H9 (cell line): Measurements from ENCODE around the gene ITGB8. TPM values are rescaled to one million over a fixed set of nuclear protein-coding genes. Genes with fewer than 3 reads are reported as not detected.

ENCODE experiments used
- DNase-seq: peaks from one replicate; pipeline ENCODE4 v3.0.0-alpha.2; 2017
- H2AFZ ChIP-seq: one replicate; pipeline ENCODE4 v1.6.1; 2013; ENCODE audit warnings: mild to moderate bottlenecking, low read length, control low read depth, moderate library complexity
- H2AK5ac ChIP-seq: 2 replicates; pipeline ENCODE4 v1.6.1; 2013; ENCODE audit warnings: low read length, control low read depth, mixed read lengths; ENCODE audit not compliant: insufficient read length
- H2BK120ac ChIP-seq: one replicate; pipeline ENCODE4 v1.6.1; 2013; ENCODE audit warnings: low read depth, mild to moderate bottlenecking, low read length, control low read depth, inconsistent platforms; ENCODE audit not compliant: poor library complexity, severe bottlenecking
- H2BK12ac ChIP-seq: 2 replicates; pipeline ENCODE4 v1.6.1; 2013; ENCODE audit warnings: low read length, control low read depth, mixed read lengths, low read depth; ENCODE audit not compliant: insufficient read length
- H2BK15ac ChIP-seq: 2 replicates; pipeline ENCODE4 v1.6.1; 2013; ENCODE audit warnings: low read depth, low read length, control low read depth
- H2BK20ac ChIP-seq: one replicate; pipeline ENCODE4 v1.6.1; 2013; ENCODE audit warnings: low read depth, mild to moderate bottlenecking, low read length, control low read depth, inconsistent platforms; ENCODE audit not compliant: poor library complexity, severe bottlenecking
- H2BK5ac ChIP-seq: 2 replicates; pipeline ENCODE4 v1.6.1; 2013; ENCODE audit warnings: low read length, control low read depth, mixed read lengths; ENCODE audit not compliant: insufficient read length
- H3K14ac ChIP-seq: 2 replicates; pipeline ENCODE4 v1.6.1; 2013; ENCODE audit warnings: low read length, control low read depth; ENCODE audit not compliant: insufficient read depth
- H3K18ac ChIP-seq: 2 replicates; pipeline ENCODE4 v1.6.1; 2013; ENCODE audit warnings: low read depth, mild to moderate bottlenecking, mixed read lengths, low read length, control low read depth; ENCODE audit not compliant: insufficient read length
- H3K23ac ChIP-seq: 2 replicates; pipeline ENCODE4 v1.6.1; 2013; ENCODE audit warnings: low read length, control low read depth, mixed read lengths, low read depth; ENCODE audit not compliant: insufficient read length
- H3K23me2 ChIP-seq: 2 replicates; pipeline ENCODE4 v1.6.1; 2013; ENCODE audit warnings: low read depth, mild to moderate bottlenecking, mixed read lengths, low read length, control low read depth; ENCODE audit not compliant: insufficient read length, poor library complexity, severe bottlenecking
- H3K27ac ChIP-seq: 2 replicates; pipeline ENCODE4 v1.5.1; 2013; ENCODE audit warnings: low read length, control low read depth, mixed read lengths, low read depth; ENCODE audit not compliant: insufficient read length
- H3K27me3 ChIP-seq: 2 replicates; pipeline ENCODE4 v1.6.1; 2013; ENCODE audit warnings: low read length, control low read depth, inconsistent platforms; ENCODE audit not compliant: insufficient read depth
- H3K4ac ChIP-seq: 2 replicates; pipeline ENCODE4 v1.6.1; 2013; ENCODE audit warnings: low read depth, mild to moderate bottlenecking, control low read depth, inconsistent platforms, low read length, moderate library complexity
- H3K4me1 ChIP-seq: 2 replicates; pipeline ENCODE4 v1.6.1; 2013; ENCODE audit warnings: low read length, control low read depth, inconsistent platforms; ENCODE audit not compliant: insufficient read depth
- H3K4me2 ChIP-seq: 2 replicates; pipeline ENCODE4 v1.6.1; 2013; ENCODE audit warnings: low read length, control low read depth, mixed read lengths; ENCODE audit not compliant: insufficient read length, insufficient read depth
- H3K56ac ChIP-seq: 2 replicates; pipeline ENCODE4 v1.6.1; 2013; ENCODE audit warnings: low read depth, mild to moderate bottlenecking, mixed read lengths, low read length, control low read depth; ENCODE audit not compliant: insufficient read length
- H3K79me1 ChIP-seq: 2 replicates; pipeline ENCODE4 v1.6.1; 2013; ENCODE audit warnings: low read depth, mild to moderate bottlenecking, moderate library complexity, low read length, control low read depth, inconsistent platforms; ENCODE audit not compliant: insufficient read depth, poor library complexity, severe bottlenecking
- H3K79me2 ChIP-seq: 2 replicates; pipeline ENCODE4 v1.6.1; 2013; ENCODE audit warnings: low read length, control low read depth, inconsistent platforms; ENCODE audit not compliant: insufficient read depth
- H3K9ac ChIP-seq: 2 replicates; pipeline ENCODE4 v1.6.1; 2013; ENCODE audit warnings: low read length, control low read depth, mixed read lengths; ENCODE audit not compliant: insufficient read length; ENCODE audit errors: extremely low read depth
- H3K9me3 ChIP-seq: one replicate; pipeline ENCODE4 v1.6.1; 2013; ENCODE audit warnings: low read depth, low read length, inconsistent platforms; ENCODE audit not compliant: control insufficient read depth
- H3T11ph ChIP-seq: one replicate; pipeline ENCODE4 v1.6.1; 2013; ENCODE audit warnings: mild to moderate bottlenecking, low read length, control low read depth, inconsistent platforms
- H4K20me1 ChIP-seq: one replicate; pipeline ENCODE4 v1.6.1; 2013; ENCODE audit not compliant: control insufficient read depth, insufficient read length, insufficient read depth
- H4K5ac ChIP-seq: 2 replicates; pipeline ENCODE4 v1.6.1; 2013; ENCODE audit warnings: low read depth, mild to moderate bottlenecking, mixed read lengths, low read length, control low read depth; ENCODE audit not compliant: insufficient read length
- H4K8ac ChIP-seq: replicated peaks from 2 replicates; pipeline ENCODE4 v1.6.1; 2013; ENCODE audit warnings: low read length, control low read depth, mixed read lengths, low read depth; ENCODE audit not compliant: insufficient read length
- H4K91ac ChIP-seq: 2 replicates; pipeline ENCODE4 v1.6.1; 2013; ENCODE audit warnings: low read depth, mild to moderate bottlenecking, moderate library complexity, mixed read lengths, low read length, control low read depth; ENCODE audit not compliant: insufficient read length
- H3K27ac Mint-ChIP-seq, 3 experiments: 2 replicates in 2 of 3; 3 replicates in 1 of 3; pipeline ENCODE4 v1.8.0; 2020 to 2021; ENCODE audit warnings: mixed read lengths in 3 of 3, mild to moderate bottlenecking in 1 of 3, moderate library complexity in 1 of 3
- H3K27me3 Mint-ChIP-seq: 2 replicates; pipeline ENCODE4 v1.8.0; 2021; ENCODE audit warnings: low read depth, mild to moderate bottlenecking, moderate library complexity, mixed read lengths
- H3K36me3 Mint-ChIP-seq, 3 experiments: 2 replicates in 2 of 3; 3 replicates in 1 of 3; pipeline ENCODE4 v1.8.0; 2020 to 2021; ENCODE audit warnings: low read depth in 3 of 3, mixed read lengths in 3 of 3; ENCODE audit not compliant: insufficient read depth in 1 of 3
- H3K4me1 Mint-ChIP-seq, 2 experiments: 2 replicates each; pipeline ENCODE4 v1.8.0; 2020; ENCODE audit warnings: mixed read lengths in 2 of 2
- H3K4me3 Mint-ChIP-seq, 2 experiments: 2 replicates in 1 of 2; 3 replicates in 1 of 2; pipeline ENCODE4 v1.8.0; 2020 to 2021; ENCODE audit warnings: mild to moderate bottlenecking in 2 of 2, mixed read lengths in 2 of 2, moderate library complexity in 1 of 2
- H3K9me3 Mint-ChIP-seq, 2 experiments: 2 replicates in 1 of 2; 3 replicates in 1 of 2; pipeline ENCODE4 v1.8.0; 2020; ENCODE audit warnings: mild to moderate bottlenecking in 2 of 2, mixed read lengths in 2 of 2, moderate library complexity in 1 of 2
- WGBS: extraction: QIAGEN DNeasy Blood & Tissue Kit; methylation state at CpG from one replicate; pipeline ENCODE4 v1.1.7; 2013; ENCODE audit warnings: missing lambda C conversion rate, low lambda C conversion rate, mixed read lengths; ENCODE audit not compliant: insufficient read length; ENCODE audit errors: extremely low coverage; 5-methylcytosine and 5-hydroxymethylcytosine counted together
- total RNA-seq: library from RNA; stranded (reverse); gene quantifications from 2 replicates; pipeline ENCODE4 v1.2.1, GENCODE V29; 2021
- TF ChIP-seq, protein P1 (sequence below): fragments of 200-600 bp; sonication (generic); conservative IDR thresholded peaks from 3 replicates; pipeline ENCODE4 v1.8.0; 2021; ENCODE audit warnings: antibody characterized with exemption, mild to moderate bottlenecking

ITGB8 gene
- total RNA-seq, 1 experiment from 2014 or later: 7.6 TPM

DNA sequence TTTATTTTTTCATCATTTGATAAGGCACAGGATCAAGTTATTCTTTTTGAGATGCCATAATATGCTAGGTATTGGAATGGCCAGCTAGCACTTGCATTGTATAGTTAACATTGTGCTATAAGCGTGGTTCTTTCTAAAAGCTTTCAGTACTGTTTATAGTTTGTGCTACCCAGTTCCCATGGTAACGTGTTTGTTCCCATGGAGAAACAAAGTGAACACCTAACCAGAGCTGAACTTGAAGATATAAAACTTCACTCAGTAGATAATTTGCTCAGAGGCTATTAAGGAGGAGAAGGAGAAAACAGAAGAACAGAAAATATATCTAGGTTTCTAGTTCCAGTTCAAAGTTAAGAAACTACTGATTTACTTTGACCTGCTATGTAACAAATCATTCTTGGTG, 23.6 kb upstream of the ITGB8 start:
- H3K27ac Mint-ChIP-seq: peak overlapping the region in 2 of 3 experiments; percentile 52 to 77; a peak in 4 of 7 replicates
- Histone ChIP-seq H2BK12ac (no peak overlapping the region), H2BK120ac (no peak overlapping the region), H2AK5ac (no peak overlapping the region), H3K4me1 (no peaks in the 10 kb centered on the region; the same call in 1 of the 2 replicates), H2BK20ac (no peak overlapping the region), H2BK5ac (no peak overlapping the region), H3K9me3 (no peaks in the 10 kb centered on the region), H3K27ac (no peak overlapping the region), H2AFZ (no peak overlapping the region), H3K9ac (no peak overlapping the region), H3K79me1 (no peaks in the 10 kb centered on the region), H4K5ac (no peak overlapping the region), H3K56ac (no peak overlapping the region), H3K23me2 (no peaks in the 10 kb centered on the region), H3K4me2 (no peak overlapping the region), H3K23ac (no peak overlapping the region), H3K27me3 (no peaks in the 10 kb centered on the region), H4K91ac (no peak overlapping the region), H3K18ac (no peak overlapping the region), H3K14ac (no peak overlapping the region), H3T11ph (no peak overlapping the region), H2BK15ac (no peak overlapping the region), H4K20me1 (no peaks in the 10 kb centered on the region), H3K4ac (no peak overlapping the region), H3K79me2 (no peaks in the 10 kb centered on the region), H4K8ac (no peak overlapping the region)
- TF ChIP-seq, protein P1, sequence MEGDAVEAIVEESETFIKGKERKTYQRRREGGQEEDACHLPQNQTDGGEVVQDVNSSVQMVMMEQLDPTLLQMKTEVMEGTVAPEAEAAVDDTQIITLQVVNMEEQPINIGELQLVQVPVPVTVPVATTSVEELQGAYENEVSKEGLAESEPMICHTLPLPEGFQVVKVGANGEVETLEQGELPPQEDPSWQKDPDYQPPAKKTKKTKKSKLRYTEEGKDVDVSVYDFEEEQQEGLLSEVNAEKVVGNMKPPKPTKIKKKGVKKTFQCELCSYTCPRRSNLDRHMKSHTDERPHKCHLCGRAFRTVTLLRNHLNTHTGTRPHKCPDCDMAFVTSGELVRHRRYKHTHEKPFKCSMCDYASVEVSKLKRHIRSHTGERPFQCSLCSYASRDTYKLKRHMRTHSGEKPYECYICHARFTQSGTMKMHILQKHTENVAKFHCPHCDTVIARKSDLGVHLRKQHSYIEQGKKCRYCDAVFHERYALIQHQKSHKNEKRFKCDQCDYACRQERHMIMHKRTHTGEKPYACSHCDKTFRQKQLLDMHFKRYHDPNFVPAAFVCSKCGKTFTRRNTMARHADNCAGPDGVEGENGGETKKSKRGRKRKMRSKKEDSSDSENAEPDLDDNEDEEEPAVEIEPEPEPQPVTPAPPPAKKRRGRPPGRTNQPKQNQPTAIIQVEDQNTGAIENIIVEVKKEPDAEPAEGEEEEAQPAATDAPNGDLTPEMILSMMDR: no peak
- no peak overlapping the region for H3K4me3 Mint-ChIP-seq
- no peak for DNase-seq
- peaks cover 13 to 19% of the 10 kb centered on the region in 2 experiments for H3K4me1 Mint-ChIP-seq
- H3K27me3 Mint-ChIP-seq: no peaks in the 10 kb centered on the region
- H3K36me3 Mint-ChIP-seq: no peaks in the 10 kb centered on the region
- WGBS: no CpG with 5 or more reads among the region's 2 CpGs
- H3K9me3 Mint-ChIP-seq: no peaks in the 10 kb centered on the region
